Activated CD8-positive, alpha-beta memory T cell treated with anti-CD3 and anti-CD28 coated beads for 4 hours (primary cell): ENCODE data around the gene JMJD8.

Source experiments
- DNase-seq, 2 donors: peaks; one replicate each; pipeline ENCODE4 v3.0.0-alpha.2; 2020; ENCODE audit warnings: low read depth in 2 of 2

The JMJD8 gene

GRCh38 chr16:689175-689897 lies 5.2 kb upstream of the JMJD8 start:
- no peak for DNase-seq

- no peak for DNase-seq
Measured at GRCh38 chr16:687499-687898, 3.4 kb upstream of the JMJD8 start.

- DNase-seq: no peak
Measured at GRCh38 chr16:686459-687260, 2.5 kb upstream of the JMJD8 start.

- no peak for DNase-seq
Measured at GRCh38 chr16:685967-686366, 1.8 kb upstream of the JMJD8 start.

GRCh38 chr16:684961-685696 lies 995 bp upstream of the JMJD8 start:
- DNase-seq: no peak

- no peak for DNase-seq
Measured at GRCh38 chr16:683396-684070, 601 bp downstream of the JMJD8 start.

- DNase-seq: no peak
Measured at GRCh38 chr16:682493-683395, 1.4 kb downstream of the JMJD8 start.

GRCh38 chr16:681746-682427 lies 2.2 kb downstream of the JMJD8 start:
- DNase-seq: no peak

- no peak for DNase-seq
Measured at GRCh38 chr16:680967-681745, 3.0 kb downstream of the JMJD8 start.

GRCh38 chr16:680625-680945 lies 3.5 kb downstream of the JMJD8 start:
- DNase-seq: no peak

- DNase-seq: peak; percentile 77 to 78
Measured at GRCh38 chr16:679814-680624, 4.1 kb downstream of the JMJD8 start, which contains the start of gene STUB1. Gene STUB1 (plus strand): TSS chr16:680410. CDS start chr16:680526, 116 bp downstream.

- no peak for DNase-seq
Measured at GRCh38 chr16:678858-679813, 5.0 kb downstream of the JMJD8 start.

GRCh38 chr16:678209-678857 lies 5.8 kb downstream of the JMJD8 start:
- DNase-seq: no peak

- DNase-seq: no peak
Measured at GRCh38 chr16:677316-678190, 6.6 kb downstream of the JMJD8 start.

- DNase-seq: no peak
Measured at GRCh38 chr16:676913-677312, 7.2 kb downstream of the JMJD8 start.

GRCh38 chr16:676565-676902 lies 7.6 kb downstream of the JMJD8 start:
- no peak for DNase-seq
